ENCODE measurements around the gene DNAJB14.
"Not testable (repeated sequence)": the region's sequence is repeated elsewhere in the genome, so short reads cannot be mapped to it uniquely, and the experiment has no call there.

The DNAJB14 gene

DNA sequence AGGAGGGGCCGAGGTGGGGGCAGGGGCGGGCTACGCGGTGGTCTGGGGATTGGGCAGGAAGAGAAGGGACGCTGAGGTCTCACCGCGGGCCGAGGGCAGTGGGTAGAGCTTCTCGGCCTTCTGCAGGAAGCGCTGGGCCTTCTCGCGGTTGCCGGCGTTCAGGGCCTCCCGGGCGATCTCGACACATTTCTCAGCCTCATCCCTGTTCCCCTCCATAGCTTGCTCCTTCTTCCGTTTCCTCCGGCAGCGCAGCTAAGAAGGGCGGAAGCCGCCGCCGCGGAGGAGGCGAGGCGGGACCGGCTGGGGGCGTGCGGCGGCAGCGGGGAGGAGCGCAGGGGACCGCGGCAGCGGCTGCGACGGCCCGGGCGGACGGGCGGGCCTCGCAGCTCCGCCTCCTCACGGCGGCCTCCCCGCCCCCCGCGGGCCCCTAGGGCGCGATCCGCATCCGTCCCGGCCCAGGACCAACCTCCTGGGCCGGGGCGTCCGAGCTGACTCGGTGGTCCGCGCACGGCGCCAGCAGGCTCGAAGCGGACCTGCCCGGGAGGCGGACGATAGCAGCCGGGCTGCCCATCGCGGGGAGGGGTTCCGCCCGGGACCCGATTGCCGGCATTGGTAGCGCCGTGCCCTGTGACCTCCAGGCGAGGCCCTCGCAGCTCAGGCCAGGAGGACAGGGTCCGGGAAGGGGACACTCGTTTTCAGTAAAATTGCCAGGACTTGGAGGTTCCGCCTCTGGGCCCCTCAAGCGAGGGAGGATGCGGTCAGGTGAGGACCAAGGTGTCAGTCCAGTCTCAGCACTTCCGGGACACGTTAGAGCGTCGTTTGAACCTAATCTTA, at the start of gene DNAJB14:
TSS of gene DNAJB14 (minus strand) at position 263 of the 834 bp plus-strand sequence. CDS start at position 216, 47 bp downstream.
- DNase-seq (ENCODE audit: low read depth): peak; percentile 52

DNA sequence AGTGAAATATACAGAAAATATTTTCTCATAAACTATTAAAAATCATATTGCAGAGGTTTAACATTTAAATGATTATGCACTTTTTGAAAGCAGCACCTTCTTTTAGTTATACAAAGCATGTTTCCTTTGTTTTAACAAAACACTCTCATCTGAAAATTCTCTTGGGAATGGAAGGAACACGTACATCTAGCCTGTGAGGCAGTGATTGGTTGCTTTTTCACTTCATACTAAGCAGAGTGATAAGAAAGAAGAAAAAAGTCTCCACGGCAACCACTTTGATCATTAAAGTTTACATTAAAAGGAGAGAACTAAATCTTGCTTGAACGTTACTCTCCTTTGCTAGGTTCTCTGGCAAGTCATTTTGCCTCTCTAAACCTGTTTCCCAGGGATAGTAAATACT, 45.3 kb upstream of the DNAJB14 start:
- no peak for DNase-seq (ENCODE audit: low read depth)

- no peak for DNase-seq (ENCODE audit: low read depth)
Observed at GRCh38 chr4:99987681-99988080, 41.3 kb upstream of the DNAJB14 start.

DNA sequence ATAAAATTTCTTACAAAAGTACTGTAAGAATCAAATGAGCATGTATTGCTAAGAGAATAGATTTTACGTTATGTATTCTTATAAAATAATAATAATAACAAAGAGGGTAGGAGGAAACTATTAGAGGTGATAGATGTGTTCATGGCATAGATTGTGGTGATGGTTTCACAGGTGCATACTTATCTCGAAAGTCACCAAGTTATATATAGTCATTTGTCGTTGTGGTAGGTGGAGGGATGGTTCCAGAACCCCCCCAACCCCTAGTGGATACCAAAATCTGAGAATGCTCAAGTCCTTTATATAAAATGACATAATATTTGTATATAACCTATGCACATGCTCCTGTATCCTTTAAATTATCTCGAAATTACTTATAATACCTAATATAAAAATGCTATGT, 40.4 kb upstream of the DNAJB14 start:
- DNase-seq (ENCODE audit: low read depth): no peak

DNA sequence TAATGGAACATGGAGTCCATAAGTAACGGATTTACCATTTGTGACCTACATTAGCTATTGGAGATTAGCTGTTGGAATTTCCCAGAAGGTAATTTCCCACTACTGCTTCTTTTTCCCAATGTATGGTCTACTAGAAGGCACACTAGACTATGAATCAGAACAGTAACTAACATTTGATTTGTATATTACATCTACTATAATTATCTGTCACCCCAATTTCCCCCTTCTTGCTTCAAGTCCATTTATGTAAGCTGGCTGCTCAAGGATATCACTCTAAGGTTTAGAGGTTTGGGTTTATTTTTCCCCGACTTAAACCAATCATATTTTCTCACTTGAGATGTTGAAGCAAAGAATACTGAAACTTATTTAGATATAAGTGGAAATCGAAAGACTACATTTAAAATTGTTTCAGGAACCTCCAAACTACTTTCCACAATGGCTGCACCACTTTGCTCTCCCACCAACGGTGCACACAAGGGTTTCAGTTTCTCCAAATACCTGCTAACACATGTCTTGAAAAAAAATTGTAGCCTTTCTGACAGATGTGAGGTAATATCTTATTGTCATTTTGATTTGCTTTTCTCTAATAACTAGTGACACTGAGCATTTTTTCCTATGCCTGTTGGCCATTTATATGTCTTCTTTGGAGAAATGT, 37.0 kb upstream of the DNAJB14 start:
- no peak for DNase-seq (ENCODE audit: low read depth)

- no peak for DNase-seq (ENCODE audit: low read depth)
Observed at GRCh38 chr4:99979872-99980271, 33.5 kb upstream of the DNAJB14 start.

DNA sequence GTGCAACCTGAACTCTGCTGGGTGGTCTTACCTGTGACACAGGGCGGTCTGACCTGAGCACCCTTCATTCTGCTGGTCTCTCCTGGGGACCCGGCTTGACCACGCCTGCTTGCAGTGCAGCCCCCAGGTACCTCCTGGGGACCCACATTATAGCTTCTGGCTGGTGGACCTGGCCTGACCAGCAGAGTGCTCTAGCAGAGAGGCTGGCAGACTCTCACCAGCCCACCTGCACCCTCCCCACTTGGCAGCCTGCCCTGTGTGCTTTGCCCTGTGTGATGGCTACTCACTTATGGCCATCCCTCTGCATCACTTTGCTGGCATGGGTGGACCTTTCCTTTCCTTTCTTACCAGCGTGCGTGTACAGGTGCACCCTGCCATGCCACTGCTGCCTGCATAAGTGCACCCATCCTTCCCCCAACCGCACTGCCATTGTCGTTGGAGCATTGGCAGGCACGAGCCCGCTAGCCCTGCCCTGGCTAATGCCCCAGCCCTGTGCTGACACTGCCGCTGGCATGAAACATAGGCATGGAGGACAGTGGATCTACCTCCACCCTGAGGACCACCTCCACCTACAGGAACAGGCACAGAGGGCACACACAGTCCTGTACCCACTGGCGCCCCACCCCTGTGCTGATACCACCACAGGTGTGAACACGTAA, 25.2 kb upstream of the DNAJB14 start:
- DNase-seq (ENCODE audit: low read depth): no peak

- peak; percentile 41 for DNase-seq (ENCODE audit: low read depth)
Observed at GRCh38 chr4:99968330-99968729, 21.9 kb upstream of the DNAJB14 start.

GRCh38 chr4:99966692-99967091, 20.3 kb upstream of the DNAJB14 start:
- DNase-seq (ENCODE audit: low read depth): no peak

DNA sequence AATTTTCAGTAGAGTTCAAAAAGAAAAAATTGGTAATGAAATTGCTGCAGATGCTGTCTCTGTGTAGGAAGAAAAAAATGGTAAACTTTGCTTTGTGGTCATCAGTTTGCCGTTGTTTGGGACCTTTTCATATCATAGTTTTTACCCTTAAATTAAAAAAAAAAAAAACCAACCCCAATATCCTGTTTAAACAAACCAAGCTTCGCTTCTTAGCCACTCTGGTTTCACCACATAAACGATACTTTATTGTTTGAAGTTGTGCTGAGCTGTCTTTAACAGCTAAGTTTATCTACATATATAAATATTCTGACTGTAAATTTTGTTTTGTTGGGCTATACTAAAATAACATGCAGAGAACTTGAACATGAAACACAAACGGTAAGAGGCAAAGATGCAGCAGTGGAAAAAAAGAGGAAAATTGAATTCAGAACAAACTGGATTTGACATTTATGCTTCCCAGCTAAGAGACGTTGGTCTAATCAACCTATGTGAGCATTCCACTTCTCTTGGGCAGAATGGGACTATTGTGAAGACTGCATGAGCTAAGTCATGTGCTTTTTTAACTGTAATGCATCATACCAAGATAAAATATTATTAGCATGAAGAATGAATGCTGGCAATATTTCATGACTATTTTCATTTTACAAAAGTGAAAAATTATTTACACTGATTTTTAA, 19.4 kb upstream of the DNAJB14 start:
- DNase-seq (ENCODE audit: low read depth): no peak

- no peak for DNase-seq (ENCODE audit: low read depth)
Observed at GRCh38 chr4:99965173-99965572, 18.8 kb upstream of the DNAJB14 start.

DNA sequence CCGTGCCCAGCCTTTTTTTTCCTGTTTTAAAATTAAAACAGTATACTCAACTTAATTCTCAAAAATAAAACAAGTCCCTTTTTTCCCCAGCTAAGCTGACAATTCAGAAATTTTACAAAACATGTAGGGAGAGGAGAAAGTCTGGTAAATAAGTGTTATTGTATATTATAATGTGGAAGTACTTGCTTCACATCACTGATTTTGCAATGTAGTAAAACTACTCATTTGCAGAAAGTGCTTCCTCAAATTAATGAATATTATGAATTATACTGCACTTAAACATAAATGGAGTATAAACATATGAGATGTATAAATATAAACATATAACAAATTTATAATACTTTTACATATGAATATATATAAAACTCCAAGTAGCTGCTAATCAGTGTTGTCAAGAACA, 15.3 kb upstream of the DNAJB14 start:
- no peak for DNase-seq (ENCODE audit: low read depth)

GRCh38 chr4:99960648-99961047, 14.2 kb upstream of the DNAJB14 start:
- no peak for DNase-seq (ENCODE audit: low read depth)

- DNase-seq (ENCODE audit: low read depth): not testable (repeated sequence)
Observed at GRCh38 chr4:99958207-99958606, 11.8 kb upstream of the DNAJB14 start.

DNA sequence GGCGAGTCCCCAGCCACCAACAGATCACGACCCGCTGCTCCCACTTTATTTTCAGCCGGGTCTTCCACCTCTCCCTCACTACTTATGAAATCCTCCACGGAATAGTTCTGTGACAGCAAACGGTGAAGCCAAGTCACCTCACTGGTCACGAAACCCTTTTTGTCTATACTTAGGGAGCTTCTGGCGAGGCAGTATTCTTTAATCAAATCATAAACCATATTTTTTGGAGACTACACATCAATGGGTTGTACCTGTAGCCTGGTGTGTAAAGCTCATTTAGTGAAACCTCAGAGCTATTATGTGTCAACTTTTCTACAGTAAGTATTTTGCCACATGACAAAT, 4.5 kb upstream of the DNAJB14 start:
- no peak for DNase-seq (ENCODE audit: low read depth)

DNA sequence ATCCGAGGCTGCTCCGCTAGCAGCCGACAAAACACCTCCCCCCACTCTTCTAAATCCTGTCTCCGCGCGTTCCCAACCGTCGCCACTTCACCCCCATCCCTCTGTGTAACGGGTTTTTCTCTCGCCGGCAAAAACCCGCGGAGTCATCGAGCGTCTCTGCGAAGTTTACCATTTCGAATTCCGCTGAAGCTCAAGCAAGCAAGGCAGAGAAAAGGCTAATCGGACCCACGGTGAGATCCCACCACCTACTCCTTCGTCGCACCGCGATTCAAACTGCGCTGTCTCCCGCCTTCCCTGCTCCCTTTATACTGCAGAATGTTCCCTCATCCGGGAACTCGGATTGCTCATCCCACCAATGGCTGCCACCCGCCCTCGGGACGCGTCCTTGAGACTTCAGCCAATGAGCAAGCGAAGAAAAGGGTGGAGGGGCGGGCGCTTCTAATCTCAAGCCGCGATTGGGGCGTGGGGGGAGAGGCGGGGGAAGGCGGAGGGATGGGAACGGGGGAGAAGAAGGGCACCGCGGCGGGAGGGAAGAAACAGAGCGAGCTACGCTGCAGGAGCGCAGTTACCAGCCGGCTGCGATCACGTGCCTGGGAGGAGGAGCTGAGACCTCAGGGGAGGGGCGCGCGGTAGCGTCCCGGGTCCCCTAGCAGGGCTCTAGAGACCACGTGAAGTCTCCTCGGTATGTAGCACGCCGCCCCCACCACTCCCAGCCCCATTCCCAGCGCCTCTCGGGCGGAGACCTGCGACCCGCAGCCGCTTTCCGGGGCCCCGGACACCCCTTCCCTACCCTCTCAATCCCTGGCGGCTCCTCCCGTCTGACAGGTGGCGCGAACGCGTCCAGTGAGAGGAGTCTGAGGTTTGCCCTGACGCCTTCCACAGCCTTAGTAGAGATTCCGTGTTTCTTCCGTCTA, 3.8 kb upstream of the DNAJB14 start, which contains the start of gene H2AZ1:
TSS of gene H2AZ1 (minus strand) at position 277 of the 914 bp plus-strand sequence. CDS start at position 172, 105 bp downstream.
- peak; percentile 97 for DNase-seq (ENCODE audit: low read depth)

- DNase-seq (ENCODE audit: low read depth): peak; percentile 87
Observed at GRCh38 chr4:99949034-99949998, 2.9 kb upstream of the DNAJB14 start.

GRCh38 chr4:99947608-99948007, 1.2 kb upstream of the DNAJB14 start:
- DNase-seq (ENCODE audit: low read depth): no peak

GRCh38 chr4:99947190-99947578, 766 bp upstream of the DNAJB14 start:
- no peak for DNase-seq (ENCODE audit: low read depth)

- no peak for DNase-seq (ENCODE audit: low read depth)
Observed at GRCh38 chr4:99945718-99946355, 581 bp downstream of the DNAJB14 start.
